GM13976 (cell line): ENCODE measurements around the gene JAZF1.

Experiments used
- DNase-seq: peaks from one replicate; pipeline ENCODE4 v3.0.0; 2012; ENCODE audit warnings: low spot score
- CTCF ChIP-seq: IDR thresholded peaks from 2 replicates; pipeline ENCODE4 v1.5.1; 2012; ENCODE audit warnings: borderline replicate concordance, mild to moderate bottlenecking; ENCODE audit not compliant: insufficient read depth; ENCODE audit errors: extremely low read depth, missing control alignments, control extremely low read depth
- in situ Hi-C: fragments of 300-500 bp; cut with MboI; formaldehyde crosslinking; loops from one replicate; pipeline ENCODE4 v1.12.0; 2022; ENCODE audit warnings: low sequenced_read_pairs, mixed read lengths, inconsistent platforms; ENCODE audit not compliant: unreplicated experiment

Gene JAZF1

GRCh38 chr7:28155019-28155660, 25.5 kb downstream of the JAZF1 start:
- in situ Hi-C loops = no loop called here
- peak; percentile 51 for DNase-seq
- TF ChIP-seq CTCF = no peak

GRCh38 chr7:28152594-28152993, 28.0 kb downstream of the JAZF1 start:
- in situ Hi-C loops = no loop called here
- DNase-seq = no peak
- TF ChIP-seq CTCF = no peak

- DNase-seq = peak; percentile 37
- in situ Hi-C loops = no loop called here
- TF ChIP-seq CTCF = no peak
Measured at GRCh38 chr7:28151965-28152364, 28.6 kb downstream of the JAZF1 start.

GRCh38 chr7:28149291-28150101, 31.1 kb downstream of the JAZF1 start:
- peak; percentile 20 for DNase-seq
- in situ Hi-C loops = no loop called here
- TF ChIP-seq CTCF = no peak

- in situ Hi-C loops = no loop called here
- DNase-seq = no peak
- no peak for TF ChIP-seq CTCF
Measured at GRCh38 chr7:28145931-28146330, 34.7 kb downstream of the JAZF1 start.

GRCh38 chr7:28145090-28145626, 35.4 kb downstream of the JAZF1 start:
- no peak for DNase-seq
- in situ Hi-C loops = no loop called here
- no peak for TF ChIP-seq CTCF
